GM21825 (cell line): ENCODE data around the gene PPP2CA.
"Not testable (repeated sequence)": the region's sequence is repeated elsewhere in the genome, so short reads cannot be mapped to it uniquely, and the experiment has no call there.

Source experiments
- ATAC-seq: cut with Tn5 transposase; IDR thresholded peaks from one replicate; pipeline ENCODE4 v1.9.1; 2021; ENCODE audit warnings: mild to moderate bottlenecking, moderate library complexity; ENCODE audit not compliant: unreplicated experiment

Gene PPP2CA

GRCh38 chr5:134225780-134226440 is at the start of gene PPP2CA:
PPP2CA (minus strand) TSS chr5:134226073; CDS start chr5:134225861, 212 bp downstream.
- peak; percentile 74 for ATAC-seq

DNA sequence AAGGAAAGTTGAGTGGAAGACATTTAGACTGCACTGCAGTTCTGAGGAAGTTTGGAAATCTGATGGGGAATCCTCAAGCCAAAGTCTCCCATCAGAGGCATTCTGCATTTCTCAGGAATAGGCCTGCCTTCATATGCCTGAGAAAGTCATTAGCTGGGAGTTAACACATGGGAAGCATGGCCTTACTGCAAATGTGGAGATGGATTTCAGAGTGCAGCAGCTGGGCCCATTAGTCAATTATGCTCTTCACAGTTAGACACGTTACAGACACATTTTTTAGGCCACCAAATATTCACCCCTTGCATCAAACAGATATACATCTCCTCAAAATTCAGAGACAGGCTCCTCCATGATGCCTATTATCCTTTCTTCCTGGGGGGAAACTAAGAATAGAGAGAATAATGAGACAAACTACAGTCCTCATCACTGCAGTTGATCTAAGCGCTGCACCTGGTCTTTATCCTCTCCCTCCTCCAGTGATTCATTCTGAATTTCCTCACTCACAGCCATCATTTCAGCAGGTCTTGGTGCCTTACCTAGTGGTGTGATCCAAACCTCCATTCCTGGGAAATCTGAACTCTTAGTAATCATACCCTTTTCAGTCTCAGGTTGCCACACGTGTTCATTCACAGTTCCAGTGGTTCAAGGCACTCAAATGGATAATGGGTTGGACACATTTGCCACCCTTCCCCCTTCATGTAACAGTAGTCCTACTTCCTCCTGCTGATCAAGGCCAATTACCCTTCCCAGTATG is 47.9 kb upstream of the PPP2CA start:
- ATAC-seq: no peak

GRCh38 chr5:134271059-134271458 is 45.2 kb upstream of the PPP2CA start:
- no peak for ATAC-seq

GRCh38 chr5:134268919-134269318 is 43.0 kb upstream of the PPP2CA start:
- ATAC-seq: no peak

DNA sequence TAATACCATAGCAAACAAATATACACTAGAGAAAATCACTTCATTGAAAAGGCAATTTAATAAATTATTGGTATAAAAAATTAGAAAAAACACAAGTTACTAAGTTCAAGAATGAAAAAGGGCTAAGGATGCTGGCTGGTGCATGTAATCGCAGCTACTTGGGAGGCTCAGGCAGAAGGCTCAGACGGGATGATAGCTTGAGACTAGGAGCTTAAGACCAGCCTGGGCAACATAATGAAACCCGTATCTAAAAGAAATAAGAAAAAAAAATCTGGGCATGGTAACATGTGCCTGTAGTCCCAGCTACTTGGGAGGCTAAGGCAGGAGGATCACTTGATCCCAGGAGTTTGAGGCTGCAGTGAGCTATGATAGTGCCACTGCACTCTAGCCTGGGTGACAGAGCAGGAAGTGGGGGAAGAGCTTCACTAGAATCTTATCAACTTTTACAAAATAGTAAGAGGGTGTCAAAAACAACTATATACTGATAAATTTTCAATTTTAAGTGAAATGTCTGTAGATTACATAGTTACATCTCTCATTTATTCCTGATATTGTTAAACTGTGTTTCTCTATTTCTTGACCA is 42.2 kb upstream of the PPP2CA start:
- ATAC-seq: no peak

DNA sequence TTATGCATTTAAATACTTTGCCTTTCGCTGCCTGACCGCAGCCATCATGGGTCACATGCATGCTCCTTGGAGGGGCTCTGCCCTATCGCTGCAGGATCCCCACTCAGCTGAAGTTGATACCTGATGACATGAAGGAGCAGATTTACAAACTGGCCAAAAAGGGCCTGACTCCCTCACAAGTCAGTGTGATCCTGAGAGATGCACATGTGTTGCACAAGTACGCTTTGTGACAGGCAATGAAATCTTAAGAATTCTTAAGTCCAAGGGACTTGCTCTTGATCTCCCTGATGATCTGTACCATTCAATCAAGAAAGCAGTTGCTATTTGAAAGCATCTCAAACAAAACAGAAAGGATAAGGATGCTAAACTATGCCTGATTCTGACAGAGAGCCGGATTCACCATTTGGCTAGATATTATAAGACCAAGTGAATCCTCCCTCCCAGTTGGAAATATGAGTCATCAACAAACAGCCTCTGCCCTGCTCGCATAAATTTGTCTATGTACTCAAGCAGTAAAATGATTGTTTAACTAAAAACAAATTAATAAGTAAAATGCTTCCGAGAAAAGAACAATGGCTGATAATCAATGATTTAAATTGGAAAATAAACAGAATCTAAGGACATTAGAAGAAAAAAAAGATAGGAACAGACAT is 41.6 kb upstream of the PPP2CA start:
- no peak for ATAC-seq

- no peak for ATAC-seq
Observed at GRCh38 chr5:134263801-134264200, 37.9 kb upstream of the PPP2CA start.

DNA sequence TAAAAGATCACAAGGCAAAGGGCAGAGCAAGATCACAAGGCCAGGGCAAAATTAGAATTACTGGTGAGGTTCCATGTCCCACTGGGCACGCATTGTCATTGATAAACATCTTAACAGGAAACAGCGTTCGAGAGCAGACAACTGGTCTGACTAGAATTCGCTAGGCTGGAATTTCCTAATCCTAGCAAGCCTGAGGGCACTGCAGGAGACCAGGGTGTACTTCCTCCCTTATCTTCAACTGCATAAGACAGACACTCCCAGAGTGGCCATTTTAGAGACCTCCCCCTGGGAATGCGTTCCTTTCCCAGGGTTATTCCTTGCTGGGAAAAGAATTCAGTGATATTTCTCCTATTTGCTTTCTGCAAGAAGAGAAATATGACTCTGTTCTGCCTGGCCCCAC is 36.8 kb upstream of the PPP2CA start:
- not testable (repeated sequence) for ATAC-seq

DNA sequence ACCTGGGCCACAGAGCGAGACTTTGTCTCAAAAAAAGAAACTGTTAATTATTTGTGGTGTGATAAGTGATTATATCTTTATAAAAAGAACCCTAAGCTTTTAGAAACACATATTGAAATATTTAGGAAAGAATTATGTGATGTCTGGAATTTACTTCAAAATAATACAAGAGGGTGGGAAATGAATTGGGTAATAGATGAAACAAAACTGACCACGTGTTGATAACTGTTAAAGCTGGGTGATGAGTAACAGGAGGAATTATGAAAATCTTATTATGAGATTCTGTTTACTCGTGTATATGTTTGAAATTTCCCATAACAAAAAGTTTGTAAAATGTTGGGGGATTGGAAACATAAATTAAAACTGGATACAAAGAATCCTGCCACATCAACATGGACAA is 33.0 kb upstream of the PPP2CA start:
- ATAC-seq: no peak

- no peak for ATAC-seq
Observed at GRCh38 chr5:134257176-134257575, 31.3 kb upstream of the PPP2CA start.

- ATAC-seq: no peak
Observed at GRCh38 chr5:134255418-134256150, 29.7 kb upstream of the PPP2CA start.

GRCh38 chr5:134253368-134254153 is 27.7 kb upstream of the PPP2CA start:
- ATAC-seq: not testable (repeated sequence)

DNA sequence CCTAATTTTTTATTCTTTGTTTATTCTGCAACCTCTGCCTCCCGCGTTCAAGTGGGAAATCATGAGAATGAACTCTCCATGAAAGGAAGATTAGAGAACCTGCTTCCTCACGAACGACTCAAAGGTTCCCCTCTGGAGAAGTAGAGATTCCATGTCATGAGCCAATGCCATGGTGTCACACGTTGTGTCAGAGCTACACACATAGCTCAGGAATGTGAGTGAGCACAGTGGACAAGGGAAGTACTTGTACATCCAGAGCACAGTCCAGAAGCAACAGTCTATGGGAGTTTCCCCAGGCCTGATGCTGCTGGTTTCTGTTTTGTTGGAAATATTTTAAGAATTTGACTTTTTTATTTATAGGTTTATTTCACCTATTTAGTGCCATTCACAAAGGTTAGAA is 26.8 kb upstream of the PPP2CA start:
- no peak for ATAC-seq

DNA sequence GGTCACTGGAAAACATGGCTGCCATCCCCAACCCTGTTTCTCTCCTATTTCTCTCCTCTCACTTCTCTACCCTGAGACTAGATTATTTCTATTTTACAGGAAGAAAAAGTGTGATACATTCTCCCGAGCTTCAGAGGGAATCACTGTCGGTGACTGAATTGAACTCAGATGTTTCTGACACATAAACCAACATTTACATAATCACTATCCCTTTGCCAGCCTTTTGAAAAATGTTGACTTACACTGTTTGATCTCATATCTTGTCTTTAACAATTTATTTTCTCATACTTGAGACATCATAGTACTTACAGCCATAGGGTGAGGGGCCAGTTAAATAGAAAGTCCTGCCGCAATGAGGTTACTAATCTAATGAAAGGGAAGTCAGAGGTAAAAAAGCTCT is 25.1 kb upstream of the PPP2CA start:
- no peak for ATAC-seq

DNA sequence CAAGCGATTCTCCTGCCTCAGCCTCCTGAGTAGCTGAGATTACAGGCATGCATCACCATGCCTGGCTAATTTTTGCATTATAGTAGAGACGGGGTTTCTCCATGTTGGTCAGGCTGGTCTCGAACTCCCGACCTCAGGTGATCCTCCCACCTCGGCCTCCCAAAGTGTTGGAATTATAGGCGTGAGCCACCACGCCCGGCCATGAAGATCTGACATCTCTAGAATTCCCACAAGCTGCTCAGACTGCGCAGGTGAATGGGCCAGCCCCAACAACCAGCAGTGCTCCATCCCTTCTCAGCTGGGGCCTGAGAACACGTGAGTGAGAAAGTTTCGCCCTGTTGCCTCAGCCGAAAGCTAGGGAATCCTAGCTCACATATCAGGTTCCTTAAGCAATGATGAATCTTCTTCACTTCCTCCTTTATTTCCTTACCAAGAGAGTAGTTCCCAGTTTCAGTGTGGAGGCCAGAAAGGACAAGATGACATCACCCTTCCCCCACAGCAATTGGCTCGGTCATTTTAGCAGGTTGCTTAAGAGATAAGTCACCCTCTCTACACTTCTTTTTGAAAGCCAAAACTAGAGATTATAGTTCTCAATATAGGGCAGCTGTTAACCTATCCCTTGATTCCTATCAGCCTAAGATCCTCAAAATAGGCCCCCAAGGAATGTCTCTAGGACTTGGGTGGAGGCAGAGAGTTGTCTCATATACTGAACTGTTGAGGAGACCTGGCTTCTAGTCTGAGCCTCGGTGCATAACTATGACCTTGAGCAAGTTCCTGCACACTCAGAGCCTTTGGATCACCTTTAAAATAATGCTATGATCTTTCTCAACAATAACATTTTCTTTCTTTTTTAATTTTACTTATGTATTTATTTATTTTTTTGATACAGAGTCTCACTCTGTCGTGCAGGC is 23.9 kb upstream of the PPP2CA start:
- no peak for ATAC-seq

DNA sequence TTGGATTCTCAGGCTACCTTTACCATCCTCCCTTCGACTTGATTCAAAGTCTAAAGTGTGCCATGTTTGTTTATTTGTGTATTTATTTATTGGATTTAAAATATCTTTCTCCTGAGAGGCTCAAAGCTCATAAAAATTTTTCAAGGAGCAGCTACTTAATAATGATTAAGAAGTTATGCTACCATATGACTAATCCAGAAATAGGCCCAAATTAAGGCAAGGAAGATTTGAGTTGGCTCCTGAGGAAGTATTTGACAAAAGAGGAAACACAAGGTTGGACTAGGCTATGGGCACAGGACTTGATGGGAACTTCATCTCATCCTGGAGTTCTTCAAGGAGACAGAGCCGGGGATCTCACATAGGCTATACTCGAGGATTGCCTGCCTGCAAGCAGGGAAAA is 22.4 kb upstream of the PPP2CA start:
- ATAC-seq: no peak

GRCh38 chr5:134247428-134248224 is 21.8 kb upstream of the PPP2CA start:
- no peak for ATAC-seq

DNA sequence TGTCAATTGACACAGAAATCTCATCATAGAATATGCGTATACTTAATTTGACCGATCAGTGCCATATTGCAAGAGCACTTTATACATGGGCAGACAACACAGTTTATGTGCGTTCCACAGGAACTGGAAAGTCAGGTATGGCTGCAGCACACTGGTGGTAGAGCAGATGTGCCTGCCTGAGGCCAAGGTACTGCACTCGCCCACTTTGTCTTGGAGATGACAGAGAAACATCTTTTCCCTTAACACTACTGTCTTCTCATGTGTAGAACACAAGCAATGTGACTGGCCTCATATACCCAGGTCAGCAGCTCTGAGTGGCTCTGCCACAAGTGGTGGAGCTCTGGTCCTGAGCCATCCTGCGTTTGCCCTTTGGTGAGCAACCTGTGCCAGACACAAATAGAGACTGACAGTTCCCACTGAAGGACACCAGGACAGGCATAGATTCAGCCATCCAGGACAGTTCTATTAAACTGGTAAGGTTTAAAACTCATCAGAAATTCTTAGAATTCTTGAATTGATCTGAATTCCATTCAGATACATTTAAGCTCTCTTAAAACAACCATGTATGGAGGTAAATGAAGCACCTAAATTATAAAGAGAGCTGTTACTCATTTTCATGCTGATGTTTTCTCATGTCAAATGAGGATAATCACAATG is 21.0 kb upstream of the PPP2CA start:
- no peak for ATAC-seq
